ENCODE data around the gene LRBA.
"Not testable (repeated sequence)": the region's sequence is repeated elsewhere in the genome, so short reads cannot be mapped to it uniquely, and the experiment has no call there.

DNA sequence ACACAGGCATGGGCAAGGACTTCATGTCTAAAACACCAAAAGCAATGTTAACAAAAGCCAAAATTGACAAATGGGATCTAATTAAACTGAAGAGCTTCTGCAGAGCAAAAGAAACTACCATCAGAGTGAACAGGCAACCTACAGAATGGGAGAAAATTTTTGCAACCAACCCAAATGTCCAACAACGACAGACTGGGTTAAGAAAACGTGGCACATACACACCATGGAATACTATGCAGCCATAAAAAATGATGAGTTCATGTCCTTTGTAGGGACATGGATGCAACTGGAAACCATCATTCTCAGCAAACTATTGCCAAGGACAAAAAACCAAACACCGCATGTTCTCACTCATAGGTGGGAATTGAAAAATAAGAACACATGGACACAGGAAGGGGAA is 507.4 kb downstream of the LRBA start:
- TF ChIP-seq, protein P1, sequence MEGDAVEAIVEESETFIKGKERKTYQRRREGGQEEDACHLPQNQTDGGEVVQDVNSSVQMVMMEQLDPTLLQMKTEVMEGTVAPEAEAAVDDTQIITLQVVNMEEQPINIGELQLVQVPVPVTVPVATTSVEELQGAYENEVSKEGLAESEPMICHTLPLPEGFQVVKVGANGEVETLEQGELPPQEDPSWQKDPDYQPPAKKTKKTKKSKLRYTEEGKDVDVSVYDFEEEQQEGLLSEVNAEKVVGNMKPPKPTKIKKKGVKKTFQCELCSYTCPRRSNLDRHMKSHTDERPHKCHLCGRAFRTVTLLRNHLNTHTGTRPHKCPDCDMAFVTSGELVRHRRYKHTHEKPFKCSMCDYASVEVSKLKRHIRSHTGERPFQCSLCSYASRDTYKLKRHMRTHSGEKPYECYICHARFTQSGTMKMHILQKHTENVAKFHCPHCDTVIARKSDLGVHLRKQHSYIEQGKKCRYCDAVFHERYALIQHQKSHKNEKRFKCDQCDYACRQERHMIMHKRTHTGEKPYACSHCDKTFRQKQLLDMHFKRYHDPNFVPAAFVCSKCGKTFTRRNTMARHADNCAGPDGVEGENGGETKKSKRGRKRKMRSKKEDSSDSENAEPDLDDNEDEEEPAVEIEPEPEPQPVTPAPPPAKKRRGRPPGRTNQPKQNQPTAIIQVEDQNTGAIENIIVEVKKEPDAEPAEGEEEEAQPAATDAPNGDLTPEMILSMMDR (IDR thresholded peaks at IDR 0.05; ENCODE audit: low read length) = not testable (repeated sequence)
- TF ChIP-seq EZH2 (IDR thresholded peaks at IDR 0.05; ENCODE audit: borderline replicate concordance, low read length) = not testable (repeated sequence)

Data from OCI-LY1 (cell line).